ENCODE measurements around the gene CHMP3. TPM values are rescaled to one million over a fixed set of nuclear protein-coding genes. Genes with fewer than 3 reads are reported as not detected.

The CHMP3 gene
- total and polyA plus RNA-seq, 2 donors: 69.4 to 163 TPM

- no peaks in the 10 kb centered on the region for H3K4me1 ChIP-seq (ENCODE audit: insufficient read depth)
- no peak overlapping the region for H3K4me3 ChIP-seq (ENCODE audit: low read depth, low read length)
- DNase-seq (ENCODE audit: extremely low spot score): no peak
- no peak overlapping the region for H3K27ac ChIP-seq (ENCODE audit: low read depth)
- 91% methylated on average over 7 of the region's 7 CpGs for WGBS
- peaks cover 5% of the 10 kb centered on the region for H3K36me3 ChIP-seq (ENCODE audit: insufficient read depth)
These were observed 74.5 kb downstream of the CHMP3 start for GRCh38 chr2:86488561-86489250.

DNA sequence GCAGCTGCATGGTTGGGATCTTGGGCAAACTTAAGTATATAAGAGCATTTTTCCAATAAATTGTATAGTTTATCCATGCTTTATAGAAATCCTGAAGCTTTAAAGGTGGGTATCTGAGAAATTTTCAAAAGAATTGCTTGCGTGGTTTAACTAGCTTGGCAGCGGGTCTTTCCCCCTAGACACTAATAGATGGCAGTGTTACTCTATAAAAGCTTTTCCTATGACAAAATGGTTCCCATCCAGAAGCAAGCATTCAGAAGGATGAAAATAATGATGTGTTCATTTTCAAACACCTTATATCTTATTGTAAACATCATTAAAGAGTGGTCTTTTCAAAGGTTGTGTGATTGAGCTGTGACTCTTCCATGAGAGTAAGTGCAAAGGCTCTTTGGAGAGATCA, 76.2 kb downstream of the CHMP3 start:
- no peak for DNase-seq (ENCODE audit: extremely low spot score)
- Histone ChIP-seq H3K4me1 (ENCODE audit: insufficient read depth) (no peaks in the 10 kb centered on the region), H3K36me3 (ENCODE audit: insufficient read depth) (peaks cover 8% of the 10 kb centered on the region), H3K27ac (ENCODE audit: low read depth) (no peak overlapping the region), H3K4me3 (ENCODE audit: low read depth, low read length) (no peak overlapping the region)
- 96% methylated on average over 2 of the region's 2 CpGs for WGBS

GRCh38 chr2:86485802-86486201, 77.4 kb downstream of the CHMP3 start:
- 92% methylated on average over 3 of the region's 3 CpGs for WGBS
- Histone ChIP-seq H3K4me1 (ENCODE audit: insufficient read depth) (no peaks in the 10 kb centered on the region), H3K27ac (ENCODE audit: low read depth) (no peak overlapping the region), H3K36me3 (ENCODE audit: insufficient read depth) (peaks cover 7% of the 10 kb centered on the region), H3K4me3 (ENCODE audit: low read depth, low read length) (no peak overlapping the region)
- no peak for DNase-seq (ENCODE audit: extremely low spot score)

DNA sequence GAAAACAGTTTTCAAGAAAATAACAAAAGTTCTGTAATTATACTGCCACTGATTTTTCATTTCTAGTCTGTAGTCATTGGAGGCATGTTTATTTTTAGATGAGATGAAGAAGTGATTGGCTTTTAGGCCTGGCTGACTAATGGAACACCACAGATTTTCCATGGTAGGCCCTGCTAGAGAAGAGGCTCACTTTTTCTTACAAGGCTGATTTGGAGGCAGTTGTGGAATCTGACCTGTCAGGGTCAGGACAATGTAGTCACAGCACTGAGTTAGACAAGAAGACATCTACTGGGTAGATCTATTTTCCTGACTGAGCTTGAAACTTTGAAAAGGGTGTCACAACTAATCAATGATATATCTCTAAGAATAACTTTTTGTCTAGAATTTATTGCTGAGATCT, 78.1 kb downstream of the CHMP3 start:
- Histone ChIP-seq H3K4me1 (ENCODE audit: insufficient read depth) (no peaks in the 10 kb centered on the region), H3K36me3 (ENCODE audit: insufficient read depth) (peaks cover 7% of the 10 kb centered on the region), H3K27ac (ENCODE audit: low read depth) (no peak overlapping the region), H3K4me3 (ENCODE audit: low read depth, low read length) (no peak overlapping the region)
- DNase-seq (ENCODE audit: extremely low spot score): no peak

DNA sequence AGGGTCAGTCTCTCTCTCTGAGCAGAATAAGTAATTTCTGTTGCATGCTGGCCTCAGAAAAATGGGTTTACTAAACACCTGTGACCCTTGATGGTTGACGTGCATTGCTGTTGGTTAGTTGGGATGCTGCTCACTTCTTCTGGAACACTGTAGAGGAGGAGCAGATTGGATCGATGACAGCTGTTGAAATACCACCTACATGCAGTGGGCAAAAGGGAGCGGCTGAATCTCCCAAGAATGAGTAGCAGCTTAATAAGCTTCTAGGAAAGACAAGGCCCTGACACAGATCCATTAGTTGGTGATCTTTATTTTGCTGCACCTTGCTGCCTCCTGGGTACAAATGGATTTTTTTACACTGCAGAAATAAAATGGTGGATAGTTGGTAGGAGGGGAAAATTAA, 78.9 kb downstream of the CHMP3 start:
- Histone ChIP-seq H3K4me3 (ENCODE audit: low read depth, low read length) (no peak overlapping the region), H3K36me3 (ENCODE audit: insufficient read depth) (peaks cover 5% of the 10 kb centered on the region), H3K4me1 (ENCODE audit: insufficient read depth) (no peaks in the 10 kb centered on the region), H3K27ac (ENCODE audit: low read depth) (no peak overlapping the region)
- no peak for DNase-seq (ENCODE audit: extremely low spot score)
- WGBS: 90% methylated on average over 3 of the region's 3 CpGs

GRCh38 chr2:86482034-86482433, 81.2 kb downstream of the CHMP3 start:
- 92% methylated on average over 3 of the region's 3 CpGs for WGBS
- H3K4me3 ChIP-seq (ENCODE audit: low read depth, low read length): no peak overlapping the region
- H3K27ac ChIP-seq (ENCODE audit: low read depth): no peak overlapping the region
- H3K4me1 ChIP-seq (ENCODE audit: insufficient read depth): no peaks in the 10 kb centered on the region
- no peak for DNase-seq (ENCODE audit: extremely low spot score)
- H3K36me3 ChIP-seq (ENCODE audit: insufficient read depth): peaks cover 11% of the 10 kb centered on the region

- Histone ChIP-seq H3K4me1 (ENCODE audit: insufficient read depth) (no peaks in the 10 kb centered on the region), H3K36me3 (ENCODE audit: insufficient read depth) (peaks cover 9% of the 10 kb centered on the region), H3K4me3 (ENCODE audit: low read depth, low read length) (no peak overlapping the region), H3K27ac (ENCODE audit: low read depth) (no peak overlapping the region)
- DNase-seq (ENCODE audit: extremely low spot score): no peak
- 51% methylated on average over 7 of the region's 7 CpGs for WGBS
These were observed 83.1 kb downstream of the CHMP3 start for GRCh38 chr2:86480105-86480504.

GRCh38 chr2:86477349-86477748, 85.9 kb downstream of the CHMP3 start:
- no peaks in the 10 kb centered on the region for H3K4me1 ChIP-seq (ENCODE audit: insufficient read depth)
- no peak overlapping the region for H3K27ac ChIP-seq (ENCODE audit: low read depth)
- no peak overlapping the region for H3K4me3 ChIP-seq (ENCODE audit: low read depth, low read length)
- peaks cover 11% of the 10 kb centered on the region for H3K36me3 ChIP-seq (ENCODE audit: insufficient read depth)
- DNase-seq (ENCODE audit: extremely low spot score): no peak

GRCh38 chr2:86476918-86477317, 86.3 kb downstream of the CHMP3 start:
- DNase-seq (ENCODE audit: extremely low spot score): no peak
- WGBS: 83% methylated on average over 3 of the region's 3 CpGs
- H3K27ac ChIP-seq (ENCODE audit: low read depth): no peak overlapping the region
- peaks cover 12% of the 10 kb centered on the region for H3K36me3 ChIP-seq (ENCODE audit: insufficient read depth)
- H3K4me1 ChIP-seq (ENCODE audit: insufficient read depth): no peaks in the 10 kb centered on the region
- H3K4me3 ChIP-seq (ENCODE audit: low read depth, low read length): no peak overlapping the region

DNA sequence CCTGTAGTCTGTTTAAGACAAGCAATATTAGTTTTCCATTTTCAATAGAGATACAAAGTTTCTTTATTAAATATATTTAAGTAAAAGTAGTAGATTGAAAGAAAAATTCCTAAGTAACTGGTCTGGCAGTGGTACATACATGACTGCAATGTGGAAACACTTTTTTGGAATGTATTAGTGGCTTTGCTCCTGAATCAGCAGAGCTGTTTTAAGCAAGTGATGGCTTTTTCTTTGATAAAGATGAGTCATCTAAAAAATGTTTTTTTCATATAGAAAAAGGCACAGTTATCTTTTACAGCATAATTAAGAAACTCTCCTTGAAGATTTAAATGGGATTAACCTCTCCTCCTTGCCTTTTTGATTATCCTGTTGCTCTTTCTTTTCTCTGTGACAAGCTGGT, 87.2 kb downstream of the CHMP3 start:
- H3K36me3 ChIP-seq (ENCODE audit: insufficient read depth): peaks cover 12% of the 10 kb centered on the region

GRCh38 chr2:86471637-86472036, 91.6 kb downstream of the CHMP3 start:
- no peak for DNase-seq (ENCODE audit: extremely low spot score)
- Histone ChIP-seq H3K4me3 (ENCODE audit: low read depth, low read length) (no peak overlapping the region), H3K36me3 (ENCODE audit: insufficient read depth) (peaks cover 7% of the 10 kb centered on the region), H3K4me1 (ENCODE audit: insufficient read depth) (no peaks in the 10 kb centered on the region), H3K27ac (ENCODE audit: low read depth) (no peak overlapping the region)
- 94% methylated on average over 6 of the region's 6 CpGs for WGBS

More for the DNA sequence above, 87.2 kb downstream of the CHMP3 start:
- no peak overlapping the region for H3K27ac ChIP-seq (ENCODE audit: low read depth)
- no peaks in the 10 kb centered on the region for H3K4me1 ChIP-seq (ENCODE audit: insufficient read depth)
- DNase-seq (ENCODE audit: extremely low spot score): no peak
- H3K4me3 ChIP-seq (ENCODE audit: low read depth, low read length): no peak overlapping the region

- no peak overlapping the region for H3K4me3 ChIP-seq (ENCODE audit: low read depth, low read length)
- DNase-seq (ENCODE audit: extremely low spot score): no peak
- H3K4me1 ChIP-seq (ENCODE audit: insufficient read depth): no peaks in the 10 kb centered on the region
- H3K36me3 ChIP-seq (ENCODE audit: insufficient read depth): peaks cover 7% of the 10 kb centered on the region
- no peak overlapping the region for H3K27ac ChIP-seq (ENCODE audit: low read depth)
- 96% methylated on average over 1 of the region's 1 CpG for WGBS
These were observed 92.4 kb downstream of the CHMP3 start for GRCh38 chr2:86470890-86471289.

GRCh38 chr2:86468162-86469033, 94.8 kb downstream of the CHMP3 start:
- no peak overlapping the region for H3K4me3 ChIP-seq (ENCODE audit: low read depth, low read length)
- 86% methylated on average over 7 of the region's 7 CpGs for WGBS
- H3K4me1 ChIP-seq (ENCODE audit: insufficient read depth): no peaks in the 10 kb centered on the region
- H3K36me3 ChIP-seq (ENCODE audit: insufficient read depth): peaks cover 11% of the 10 kb centered on the region
- H3K27ac ChIP-seq (ENCODE audit: low read depth): no peak overlapping the region
- no peak for DNase-seq (ENCODE audit: extremely low spot score)

DNA sequence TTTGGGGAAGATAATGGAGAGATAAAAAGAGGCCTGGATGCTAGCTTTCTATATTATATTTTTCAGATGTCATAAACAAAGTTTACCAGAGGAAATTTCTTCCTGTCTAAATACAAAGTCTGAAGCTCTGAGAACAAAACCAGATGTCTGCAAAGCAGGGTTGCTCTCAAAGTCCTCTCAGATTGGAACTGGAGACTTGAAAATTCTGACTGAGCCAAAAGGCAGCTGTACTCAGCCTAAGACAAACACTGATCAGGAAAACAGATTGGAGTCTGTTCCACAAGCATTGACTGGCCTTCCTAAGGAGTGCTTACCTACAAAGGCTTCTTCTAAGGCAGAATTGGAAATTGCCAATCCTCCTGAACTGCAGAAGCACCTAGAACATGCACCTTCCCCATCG, 96.9 kb downstream of the CHMP3 start:
- WGBS: 89% methylated on average over 1 of the region's 1 CpG
- no peaks in the 10 kb centered on the region for H3K4me1 ChIP-seq (ENCODE audit: insufficient read depth)
- no peak overlapping the region for H3K4me3 ChIP-seq (ENCODE audit: low read depth, low read length)
- DNase-seq (ENCODE audit: extremely low spot score): no peak
- H3K36me3 ChIP-seq (ENCODE audit: insufficient read depth): peaks cover 11% of the 10 kb centered on the region
- no peak overlapping the region for H3K27ac ChIP-seq (ENCODE audit: low read depth)
